ENCODE measurements around the gene HOXD8. TPM values are rescaled to one million over a fixed set of nuclear protein-coding genes. Genes with fewer than 3 reads are reported as not detected.

Gene HOXD8
- total RNA-seq, 1 experiment from 2014 or later: not detected

DNA sequence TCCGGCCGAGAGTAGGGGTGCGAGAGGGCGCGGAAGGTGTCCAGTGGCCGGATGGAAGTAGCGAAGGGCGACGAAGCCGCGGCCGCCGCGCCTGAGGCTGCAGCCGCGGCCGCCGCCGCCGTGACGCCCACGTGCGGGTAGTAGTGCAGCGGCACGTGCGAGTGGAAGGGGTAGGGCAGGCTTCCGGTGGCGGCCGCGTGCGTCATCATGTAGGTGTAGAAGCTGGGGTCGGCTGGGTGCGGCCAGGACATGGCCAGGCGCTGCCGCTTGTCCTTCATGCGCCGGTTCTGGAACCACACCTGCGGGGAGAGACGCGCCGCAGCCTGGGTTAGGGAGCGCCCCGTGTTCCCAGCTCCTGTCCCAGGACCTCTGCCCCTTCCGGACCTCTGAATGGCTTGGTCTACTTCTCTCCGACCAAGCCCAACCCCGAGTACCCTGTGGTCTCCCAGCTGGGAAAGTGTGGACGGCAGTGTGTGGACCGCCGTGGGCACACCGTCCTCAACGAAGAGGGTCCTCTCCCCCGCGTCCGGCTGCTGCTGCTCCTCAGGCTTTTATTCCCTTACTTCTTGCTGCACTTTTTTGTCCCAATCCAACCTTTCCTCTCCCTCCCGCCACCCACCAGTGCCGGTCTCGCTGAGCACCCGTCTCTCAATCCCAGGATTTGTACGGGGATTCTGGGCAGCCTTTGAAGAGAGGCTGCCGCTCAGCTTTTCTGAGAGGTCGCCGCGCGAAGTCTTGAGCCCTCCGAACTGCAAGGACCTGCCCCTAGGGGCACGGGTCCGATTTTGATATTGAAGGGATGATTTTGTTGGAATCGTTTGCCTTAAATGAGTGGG lies 48.7 kb upstream of the HOXD8 start:
- intact Hi-C loops (cut with micrococcal nuclease; ENCODE audit: unreplicated experiment) (loop anchor here (10.0 kb wide), 1 partner anchor 116 kb away; no protein-coding TSS in a partner anchor), in situ Hi-C loops (cut with HindIII; ENCODE audit: low pct_unique_long_range_greater_than_20kb, low sequenced_read_pairs) (no loop called here)
- Histone ChIP-seq H3K9me3 (ENCODE audit: control insufficient read depth, insufficient read depth, low read depth, low read length) (no peaks in the 10 kb centered on the region), H3K36me3 (ENCODE audit: control insufficient read depth, insufficient read depth, low read length) (no peaks in the 10 kb centered on the region), H3K4me1 (ENCODE audit: control insufficient read depth, insufficient read depth, low read length) (peaks cover 2% of the 10 kb centered on the region), H3K27ac (ENCODE audit: low read length) (no peak overlapping the region), H3K4me3 (ENCODE audit: low read depth in 2 of 2, low read length in 2 of 2) (no peak overlapping the region), H3K27me3 (ENCODE audit: control insufficient read depth, insufficient read depth, low read length) (peaks cover 34% of the 10 kb centered on the region)
- ChIA-PET POLR2A (no interaction called here), CTCF (no interaction called here)
- ATAC-seq (no peak), DNase-seq (ENCODE audit: low read depth, low spot score) (no peak)
- TF ChIP-seq CTCF (IDR thresholded peaks at IDR 0.05) (no peak), REST (IDR thresholded peaks at IDR 0.05; ENCODE audit: insufficient read depth in 1 of 2, low read depth in 2 of 2, low read length in 1 of 2) (no peak), SIN3A (IDR thresholded peaks at IDR 0.05; ENCODE audit: borderline replicate concordance, insufficient read depth, low read depth, low read length) (no peak), TCF7L2 (IDR thresholded peaks at IDR 0.05; ENCODE audit: low read depth, low read length) (no peak), POLR2AphosphoS5 (IDR thresholded peaks at IDR 0.05; ENCODE audit: low read depth, low read length) (no peak)
- no TSS peak for BruUV-seq (replicated peaks)

DNA sequence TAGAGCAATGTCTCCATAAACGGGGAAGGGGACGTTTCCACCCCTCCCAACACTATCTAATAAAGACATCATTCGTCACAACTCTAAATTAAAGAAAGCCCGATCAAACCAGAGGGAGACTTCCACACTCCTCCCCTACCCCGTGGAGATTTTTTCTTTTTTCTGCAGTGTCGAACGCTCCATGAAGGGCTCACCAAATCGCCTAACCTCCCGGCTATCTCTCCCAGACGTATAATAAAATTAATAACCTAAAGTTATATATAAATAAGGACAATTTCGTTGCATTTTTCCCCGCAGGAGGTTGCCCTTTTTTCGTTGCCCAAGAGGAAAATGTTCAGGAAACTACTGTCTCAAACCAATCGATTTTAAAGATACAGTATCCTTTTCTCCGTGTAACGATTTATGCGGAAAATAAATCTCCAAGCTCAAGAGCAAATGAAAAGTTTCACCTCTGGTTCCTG lies 48.1 kb upstream of the HOXD8 start:
- intact Hi-C loops (cut with micrococcal nuclease; ENCODE audit: unreplicated experiment) (loop anchor here (10.0 kb wide), 1 partner anchor 117 kb away; no protein-coding TSS in a partner anchor), in situ Hi-C loops (cut with HindIII; ENCODE audit: low pct_unique_long_range_greater_than_20kb, low sequenced_read_pairs) (no loop called here)
- POLR2A ChIA-PET: no interaction called here
- ATAC-seq (no peak), DNase-seq (ENCODE audit: low read depth, low spot score) (no peak)
- BruUV-seq (replicated peaks): no TSS peak
- CTCF ChIA-PET: no interaction called here
- Histone ChIP-seq H3K4me3 (ENCODE audit: low read depth in 2 of 2, low read length in 2 of 2) (no peak overlapping the region), H3K4me1 (ENCODE audit: control insufficient read depth, insufficient read depth, low read length) (peaks cover 4% of the 10 kb centered on the region), H3K9me3 (ENCODE audit: control insufficient read depth, insufficient read depth, low read depth, low read length) (no peaks in the 10 kb centered on the region), H3K27ac (ENCODE audit: low read length) (no peak overlapping the region), H3K36me3 (ENCODE audit: control insufficient read depth, insufficient read depth, low read length) (no peaks in the 10 kb centered on the region), H3K27me3 (ENCODE audit: control insufficient read depth, insufficient read depth, low read length) (peaks cover 33% of the 10 kb centered on the region)
- TF ChIP-seq POLR2AphosphoS5 (IDR thresholded peaks at IDR 0.05; ENCODE audit: low read depth, low read length) (no peak), SIN3A (IDR thresholded peaks at IDR 0.05; ENCODE audit: borderline replicate concordance, insufficient read depth, low read depth, low read length) (no peak), TCF7L2 (IDR thresholded peaks at IDR 0.05; ENCODE audit: low read depth, low read length) (no peak), CTCF (IDR thresholded peaks at IDR 0.05) (no peak), REST (IDR thresholded peaks at IDR 0.05; ENCODE audit: insufficient read depth in 1 of 2, low read depth in 2 of 2, low read length in 1 of 2) (no peak)
